ENCODE results near the gene TMEM82.

GRCh38 chr1:15731735-15732685 is 10.3 kb upstream of the TMEM82 start:
- TF ChIP-seq CTCF (IDR thresholded peaks at IDR 0.05; ENCODE audit: poor library complexity), result no peak
- TF ChIP-seq EZH2phosphoT487 (IDR thresholded peaks at IDR 0.05; ENCODE audit: low read depth, severe bottlenecking, unreplicated experiment), result no peak

Data from hepatocyte (in vitro differentiated cells).